A549 (cell line): ENCODE results near the gene PROC.

Experiments
- EP300 ChIP-seq, 2 experiments: fragments of >200 bp; sonication (Bioruptor Twin); formaldehyde crosslinking; IDR thresholded peaks; 2 replicates in 1 of 2; 3 replicates in 1 of 2; pipeline ENCODE4 v1.6.1; 2016 to 2017
- FOXS1 ChIP-seq: fragments of 250-450 bp; sonication (Bioruptor Pico); IDR thresholded peaks from 2 replicates; pipeline ENCODE4 v1.5.0; 2020; ENCODE audit warnings: mild to moderate bottlenecking, moderate library complexity
- JUN ChIP-seq, 2 experiments: fragments of >200 bp; sonication (Bioruptor Twin); formaldehyde crosslinking; IDR thresholded peaks; 2 replicates in 1 of 2; 3 replicates in 1 of 2; pipeline ENCODE4 v1.6.1; 2016 to 2017
- NR3C1 ChIP-seq: fragments of >200 bp; sonication (Bioruptor Twin); formaldehyde crosslinking; IDR thresholded peaks from 3 replicates; pipeline ENCODE4 v1.6.1; 2017
- POLR2A ChIP-seq: IDR thresholded peaks from 2 replicates; pipeline ENCODE4 v1.6.1; 2012; ENCODE audit warnings: mild to moderate bottlenecking, low read length
- RAD21 ChIP-seq, 2 experiments: fragments of >200 bp in 1 of 2; sonication (Bioruptor Twin) in 1 of 2; formaldehyde crosslinking in 1 of 2; IDR thresholded peaks in 1 of 2; conservative IDR thresholded peaks in 1 of 2; 2 replicates in 1 of 2; 3 replicates in 1 of 2; pipeline ENCODE4 v1.6.1; 2012 to 2018; ENCODE audit warnings: inconsistent platforms in 1 of 2
- SMC3 ChIP-seq: fragments of >200 bp; sonication (Bioruptor Twin); formaldehyde crosslinking; IDR thresholded peaks from 3 replicates; pipeline ENCODE4 v1.6.1; 2018; ENCODE audit warnings: inconsistent platforms
- TF ChIP-seq, protein P1 (sequence below): fragments of >200 bp; sonication (Bioruptor Twin); formaldehyde crosslinking; IDR thresholded peaks from 3 replicates; pipeline ENCODE4 v1.5.1; 2016
- TF ChIP-seq, protein P2 (sequence below): IDR thresholded peaks from 2 replicates; pipeline ENCODE4 v1.6.1; 2012

DNA sequence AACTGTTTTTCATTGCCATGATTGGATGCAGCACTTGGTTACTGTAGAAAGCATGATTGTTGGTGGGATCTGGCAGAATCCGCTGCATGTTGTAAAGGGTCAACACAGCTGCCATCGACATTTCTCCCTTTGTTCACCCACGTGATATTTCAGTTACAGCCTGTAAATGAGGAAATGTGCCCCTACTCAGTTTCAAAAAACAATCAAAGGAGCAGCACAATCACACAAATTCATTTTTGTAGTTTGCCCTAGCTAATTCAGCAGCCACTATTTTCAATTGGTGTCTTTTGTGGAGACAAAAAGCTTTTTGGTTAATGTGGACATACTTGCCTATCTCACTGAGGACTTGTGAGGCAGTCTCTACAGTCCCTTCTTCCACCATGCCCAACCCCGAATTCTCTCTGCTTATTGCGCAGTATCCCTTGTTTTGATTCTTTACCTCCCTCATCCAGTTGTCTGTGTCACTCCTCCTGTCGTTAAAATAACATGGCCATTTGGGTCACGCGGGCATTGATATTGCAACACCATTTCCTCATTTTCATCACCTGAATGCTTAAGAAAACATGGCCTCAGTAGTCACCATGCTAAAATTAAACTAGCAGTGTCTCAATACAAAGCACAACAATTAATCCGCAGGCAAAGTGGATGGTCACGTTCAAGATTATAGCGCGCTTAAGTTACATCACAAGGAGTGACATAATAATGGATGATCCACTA, 6.4 kb upstream of the PROC start:
- TF ChIP-seq FOXS1 (CRISPR knock-in tag): no peak
- TF ChIP-seq, protein P1, sequence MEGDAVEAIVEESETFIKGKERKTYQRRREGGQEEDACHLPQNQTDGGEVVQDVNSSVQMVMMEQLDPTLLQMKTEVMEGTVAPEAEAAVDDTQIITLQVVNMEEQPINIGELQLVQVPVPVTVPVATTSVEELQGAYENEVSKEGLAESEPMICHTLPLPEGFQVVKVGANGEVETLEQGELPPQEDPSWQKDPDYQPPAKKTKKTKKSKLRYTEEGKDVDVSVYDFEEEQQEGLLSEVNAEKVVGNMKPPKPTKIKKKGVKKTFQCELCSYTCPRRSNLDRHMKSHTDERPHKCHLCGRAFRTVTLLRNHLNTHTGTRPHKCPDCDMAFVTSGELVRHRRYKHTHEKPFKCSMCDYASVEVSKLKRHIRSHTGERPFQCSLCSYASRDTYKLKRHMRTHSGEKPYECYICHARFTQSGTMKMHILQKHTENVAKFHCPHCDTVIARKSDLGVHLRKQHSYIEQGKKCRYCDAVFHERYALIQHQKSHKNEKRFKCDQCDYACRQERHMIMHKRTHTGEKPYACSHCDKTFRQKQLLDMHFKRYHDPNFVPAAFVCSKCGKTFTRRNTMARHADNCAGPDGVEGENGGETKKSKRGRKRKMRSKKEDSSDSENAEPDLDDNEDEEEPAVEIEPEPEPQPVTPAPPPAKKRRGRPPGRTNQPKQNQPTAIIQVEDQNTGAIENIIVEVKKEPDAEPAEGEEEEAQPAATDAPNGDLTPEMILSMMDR: no peak
- TF ChIP-seq RAD21 (conservative IDR thresholded peaks at IDR 0.05 in 1 of 2, IDR thresholded peaks at IDR 0.05 in 1 of 2): no peak
- no peak for TF ChIP-seq POLR2A
- no peak for TF ChIP-seq SMC3
- TF ChIP-seq, protein P2, sequence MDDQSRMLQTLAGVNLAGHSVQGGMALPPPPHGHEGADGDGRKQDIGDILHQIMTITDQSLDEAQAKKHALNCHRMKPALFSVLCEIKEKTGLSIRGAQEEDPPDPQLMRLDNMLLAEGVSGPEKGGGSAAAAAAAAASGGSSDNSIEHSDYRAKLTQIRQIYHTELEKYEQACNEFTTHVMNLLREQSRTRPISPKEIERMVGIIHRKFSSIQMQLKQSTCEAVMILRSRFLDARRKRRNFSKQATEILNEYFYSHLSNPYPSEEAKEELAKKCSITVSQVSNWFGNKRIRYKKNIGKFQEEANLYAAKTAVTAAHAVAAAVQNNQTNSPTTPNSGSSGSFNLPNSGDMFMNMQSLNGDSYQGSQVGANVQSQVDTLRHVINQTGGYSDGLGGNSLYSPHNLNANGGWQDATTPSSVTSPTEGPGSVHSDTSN: no peak
- TF ChIP-seq EP300 (IDR thresholded peaks at IDR 0.05): no peak
- TF ChIP-seq JUN (IDR thresholded peaks at IDR 0.05): no peak
- no peak for TF ChIP-seq NR3C1
